ENCODE results near the gene PAK6. TPM values are rescaled to one million over a fixed set of nuclear protein-coding genes. Genes with fewer than 3 reads are reported as not detected.

PAK6 gene
- total RNA-seq, 1 donor: not detected

GRCh38 chr15:40266828-40267304 lies 28.0 kb downstream of the PAK6 start:
- no peaks in the 10 kb centered on the region for H3K9me3 ChIP-seq (ENCODE audit: low read depth, low read length)
- H3K27ac ChIP-seq (ENCODE audit: low read depth, low read length): peak overlapping the region; percentile 73
- peak overlapping the region; percentile 80 for H2AFZ ChIP-seq (ENCODE audit: low read length)
- H3K27me3 ChIP-seq (ENCODE audit: insufficient read depth, low read length): no peaks in the 10 kb centered on the region
- no peaks in the 10 kb centered on the region for H3K79me2 ChIP-seq (ENCODE audit: insufficient read depth, low read length)
- no peak overlapping the region for H3K4me2 ChIP-seq (ENCODE audit: insufficient read depth, low read length)
- H3K36me3 ChIP-seq (ENCODE audit: insufficient read depth, low read length): no peaks in the 10 kb centered on the region
- H4K20me1 ChIP-seq (ENCODE audit: insufficient read depth, low read length): no peaks in the 10 kb centered on the region
- DNase-seq (ENCODE audit: insufficient read length, low spot score, missing footprints): peak; percentile 100
- H3K4me3 ChIP-seq (ENCODE audit: insufficient read depth, low read length): no peak overlapping the region
- H3K4me1 ChIP-seq (ENCODE audit: insufficient read depth, low read length): peaks cover 17% of the 10 kb centered on the region
- TF ChIP-seq CTCF (IDR thresholded peaks at IDR 0.05; ENCODE audit: extremely low read depth, low read depth, low read length): no peak

- no peak overlapping the region for H2AFZ ChIP-seq (ENCODE audit: low read length)
- no peak for DNase-seq (ENCODE audit: insufficient read length, low spot score, missing footprints)
These were observed 28.8 kb downstream of the PAK6 start for GRCh38 chr15:40267670-40268069.

GRCh38 chr15:40269604-40270003 lies 30.7 kb downstream of the PAK6 start:
- H3K4me2 ChIP-seq (ENCODE audit: insufficient read depth, low read length): no peak overlapping the region
- no peaks in the 10 kb centered on the region for H3K27me3 ChIP-seq (ENCODE audit: insufficient read depth, low read length)
- no peak overlapping the region for H3K27ac ChIP-seq (ENCODE audit: low read depth, low read length)
- H3K79me2 ChIP-seq (ENCODE audit: insufficient read depth, low read length): no peaks in the 10 kb centered on the region
- H3K4me1 ChIP-seq (ENCODE audit: insufficient read depth, low read length): peaks cover 10% of the 10 kb centered on the region
- H3K4me3 ChIP-seq (ENCODE audit: insufficient read depth, low read length): no peak overlapping the region
- no peaks in the 10 kb centered on the region for H3K36me3 ChIP-seq (ENCODE audit: insufficient read depth, low read length)
- H3K9me3 ChIP-seq (ENCODE audit: low read depth, low read length): no peaks in the 10 kb centered on the region
- DNase-seq (ENCODE audit: insufficient read length, low spot score, missing footprints): no peak
- H4K20me1 ChIP-seq (ENCODE audit: insufficient read depth, low read length): no peaks in the 10 kb centered on the region
- no peak for TF ChIP-seq CTCF (IDR thresholded peaks at IDR 0.05; ENCODE audit: extremely low read depth, low read depth, low read length)
- H2AFZ ChIP-seq (ENCODE audit: low read length): no peak overlapping the region

More at GRCh38 chr15:40267670-40268069, 28.8 kb downstream of the PAK6 start:
- H4K20me1 ChIP-seq (ENCODE audit: insufficient read depth, low read length): no peaks in the 10 kb centered on the region
- H3K79me2 ChIP-seq (ENCODE audit: insufficient read depth, low read length): no peaks in the 10 kb centered on the region
- H3K4me3 ChIP-seq (ENCODE audit: insufficient read depth, low read length): no peak overlapping the region
- no peak overlapping the region for H3K4me2 ChIP-seq (ENCODE audit: insufficient read depth, low read length)
- no peaks in the 10 kb centered on the region for H3K36me3 ChIP-seq (ENCODE audit: insufficient read depth, low read length)
- H3K27me3 ChIP-seq (ENCODE audit: insufficient read depth, low read length): no peaks in the 10 kb centered on the region
- H3K27ac ChIP-seq (ENCODE audit: low read depth, low read length): no peak overlapping the region
- H3K9me3 ChIP-seq (ENCODE audit: low read depth, low read length): no peaks in the 10 kb centered on the region
- H3K4me1 ChIP-seq (ENCODE audit: insufficient read depth, low read length): peaks cover 16% of the 10 kb centered on the region
- no peak for TF ChIP-seq CTCF (IDR thresholded peaks at IDR 0.05; ENCODE audit: extremely low read depth, low read depth, low read length)

GRCh38 chr15:40270246-40270995 lies 31.6 kb downstream of the PAK6 start:
- no peak for DNase-seq (ENCODE audit: insufficient read length, low spot score, missing footprints)
- H2AFZ ChIP-seq (ENCODE audit: low read length): no peak overlapping the region
- no peak overlapping the region for H3K4me3 ChIP-seq (ENCODE audit: insufficient read depth, low read length)
- no peak overlapping the region for H3K27ac ChIP-seq (ENCODE audit: low read depth, low read length)
- no peaks in the 10 kb centered on the region for H3K36me3 ChIP-seq (ENCODE audit: insufficient read depth, low read length)
- no peaks in the 10 kb centered on the region for H3K9me3 ChIP-seq (ENCODE audit: low read depth, low read length)
- H3K79me2 ChIP-seq (ENCODE audit: insufficient read depth, low read length): no peaks in the 10 kb centered on the region
- TF ChIP-seq CTCF (IDR thresholded peaks at IDR 0.05; ENCODE audit: extremely low read depth, low read depth, low read length): no peak
- no peaks in the 10 kb centered on the region for H4K20me1 ChIP-seq (ENCODE audit: insufficient read depth, low read length)
- no peak overlapping the region for H3K4me2 ChIP-seq (ENCODE audit: insufficient read depth, low read length)
- H3K4me1 ChIP-seq (ENCODE audit: insufficient read depth, low read length): peaks cover 10% of the 10 kb centered on the region
- no peaks in the 10 kb centered on the region for H3K27me3 ChIP-seq (ENCODE audit: insufficient read depth, low read length)

All from osteoblast (primary cell).